GM18861 (cell line): ENCODE data around the gene TACR1.
"Not testable (repeated sequence)": the region's sequence is repeated elsewhere in the genome, so short reads cannot be mapped to it uniquely, and the experiment has no call there.

Experiments used
- ATAC-seq: cut with Tn5 transposase; IDR thresholded peaks from one replicate; pipeline ENCODE4 v1.9.1; 2021; ENCODE audit not compliant: unreplicated experiment

TACR1 gene

DNA sequence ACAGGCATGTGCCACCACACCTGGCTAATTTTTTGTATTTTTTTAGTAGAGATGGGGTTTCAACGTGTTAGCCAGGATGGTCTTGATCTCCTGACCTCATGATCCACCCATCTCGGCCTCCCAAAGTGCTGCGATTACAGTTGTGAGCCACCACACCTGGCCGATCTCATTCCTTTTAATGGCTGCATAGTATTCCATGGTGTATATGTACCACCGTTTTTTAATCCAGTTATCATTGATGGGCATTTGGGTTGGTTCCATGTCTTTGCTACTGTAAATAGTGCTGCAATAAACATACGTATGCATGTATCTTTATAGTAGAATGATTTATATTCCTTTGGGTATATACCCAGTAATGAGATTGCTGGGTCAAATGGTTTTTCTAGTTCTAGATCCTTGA, 51.4 kb downstream of the TACR1 start:
- ATAC-seq, result not testable (repeated sequence)

DNA sequence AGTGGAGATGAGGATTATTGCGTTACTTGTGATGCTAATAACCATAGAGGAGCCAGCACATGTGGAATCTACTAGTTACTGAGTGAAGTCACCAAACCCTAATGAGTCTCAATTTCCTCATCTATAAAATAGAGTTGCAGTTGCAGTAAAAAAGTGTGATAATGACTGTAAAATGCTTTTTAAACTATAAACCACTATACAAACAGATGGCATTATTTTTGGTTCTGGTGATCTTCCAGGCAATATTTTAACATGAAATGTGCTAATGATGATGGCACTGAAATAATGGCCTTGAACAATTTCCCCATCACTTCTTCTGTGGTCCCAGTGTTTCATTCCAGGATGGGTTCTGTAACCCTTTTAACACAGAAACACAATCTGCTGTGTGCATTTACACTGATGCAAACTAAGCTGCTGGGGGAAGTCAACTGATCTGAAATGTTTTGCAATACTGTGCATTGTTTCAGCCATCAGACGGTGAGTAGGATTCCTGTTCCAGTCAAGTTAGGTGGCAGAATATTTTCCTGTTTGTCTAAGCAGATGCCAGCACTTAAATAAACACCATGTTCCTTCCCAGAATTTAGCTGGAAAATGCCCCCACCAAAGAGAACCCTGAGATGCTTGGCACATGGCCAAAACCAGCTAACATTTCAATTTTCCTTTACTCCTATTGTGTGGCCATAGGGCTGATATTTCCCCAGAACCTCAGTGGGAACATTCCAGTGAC, 52.6 kb downstream of the TACR1 start:
- ATAC-seq, result no peak

DNA sequence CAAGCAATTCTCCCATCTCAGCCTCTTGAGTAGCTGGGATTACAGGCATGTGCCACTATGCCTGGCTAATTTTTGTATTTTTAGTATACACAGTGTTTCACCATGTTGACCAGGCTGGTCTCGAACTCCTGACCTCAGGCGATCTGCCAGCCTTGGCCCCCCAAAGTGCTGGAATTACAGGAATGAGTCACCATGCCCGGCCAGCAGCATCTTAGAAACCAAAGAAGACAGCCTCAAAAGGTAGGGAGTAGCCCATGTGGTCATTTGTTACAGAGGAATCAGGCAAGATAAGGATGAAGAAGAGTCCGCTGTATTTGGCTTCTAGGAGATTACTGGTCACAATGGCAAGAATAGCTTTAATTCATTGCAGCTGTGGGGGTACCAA, 53.1 kb downstream of the TACR1 start:
- not testable (repeated sequence) for ATAC-seq

DNA sequence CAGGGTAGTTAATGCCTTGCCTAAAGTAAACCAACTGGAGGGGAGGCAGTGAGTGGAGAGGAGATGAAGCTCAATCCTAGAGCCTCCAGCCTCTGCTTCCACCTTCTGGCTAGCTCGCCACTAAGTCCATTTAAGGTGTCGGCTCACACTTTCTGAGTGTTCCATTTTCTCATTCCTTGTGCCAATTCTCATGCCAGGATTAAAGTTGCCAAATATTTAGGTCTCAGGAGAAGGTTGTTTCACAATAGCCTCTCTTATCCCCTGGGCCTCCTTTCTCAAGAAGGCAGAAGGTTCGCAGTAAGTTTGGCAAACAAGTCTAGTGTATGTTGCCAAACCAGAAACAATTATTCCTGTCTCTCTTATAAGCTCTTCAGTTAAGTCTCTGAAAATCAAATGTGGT, 57.2 kb downstream of the TACR1 start:
- ATAC-seq, result no peak

DNA sequence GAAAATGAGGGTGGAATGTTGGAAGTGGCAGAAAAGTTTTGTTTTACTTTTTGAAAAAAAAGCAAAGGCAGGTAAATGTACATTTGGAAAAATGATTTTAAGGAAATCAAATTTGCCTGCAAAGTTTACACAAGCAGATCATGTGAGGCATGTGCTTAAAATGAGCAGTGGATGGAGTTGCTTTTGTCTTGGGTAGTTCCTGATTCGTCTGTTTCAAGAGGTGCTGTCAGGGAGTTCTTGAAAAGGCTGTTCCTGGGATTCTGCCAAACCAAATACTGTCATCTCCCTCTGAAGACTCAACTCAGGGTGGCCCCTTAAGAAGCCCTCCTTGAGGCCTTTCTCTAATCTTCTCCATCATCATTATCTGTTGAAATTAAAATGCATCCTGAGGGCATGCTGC, 59.0 kb downstream of the TACR1 start:
- ATAC-seq, result no peak

DNA sequence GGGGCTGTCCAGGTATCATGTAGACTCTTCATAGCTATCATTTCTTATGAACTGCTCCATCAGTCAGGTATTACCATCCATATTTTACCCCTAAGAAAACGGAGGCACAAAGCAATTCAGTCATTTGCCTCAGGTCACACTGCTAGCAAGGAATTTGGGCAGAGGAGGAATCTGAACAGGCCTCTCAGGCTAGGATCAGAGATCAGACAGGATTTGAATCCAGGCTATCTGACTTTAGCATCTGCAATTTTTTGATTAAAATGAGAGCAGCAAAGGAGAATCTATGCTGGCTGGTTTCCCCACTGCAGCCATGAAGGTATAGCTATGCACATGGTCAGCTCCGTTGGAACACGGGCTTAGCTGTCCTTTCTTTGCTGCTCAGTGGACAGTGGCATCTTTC, 60.1 kb downstream of the TACR1 start:
- no peak for ATAC-seq

DNA sequence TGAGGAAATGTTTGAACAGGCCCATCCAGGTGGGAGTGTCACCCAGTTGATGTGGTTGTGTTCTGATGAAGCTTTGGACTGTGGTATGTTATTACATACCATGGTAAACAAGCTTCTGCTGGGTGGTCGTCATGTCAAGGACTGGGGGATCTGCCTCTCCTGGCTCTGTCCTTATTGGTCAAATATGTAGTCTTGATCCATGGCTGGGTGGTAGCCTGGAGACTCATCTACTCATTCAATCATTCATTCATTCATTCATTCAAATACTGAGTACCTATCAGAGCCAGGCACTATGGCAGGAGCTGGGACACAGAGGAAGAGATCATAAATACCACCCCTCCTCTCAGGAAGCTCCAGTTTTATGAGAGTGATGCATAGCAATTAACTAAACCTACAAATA, 60.8 kb downstream of the TACR1 start:
- no peak for ATAC-seq

DNA sequence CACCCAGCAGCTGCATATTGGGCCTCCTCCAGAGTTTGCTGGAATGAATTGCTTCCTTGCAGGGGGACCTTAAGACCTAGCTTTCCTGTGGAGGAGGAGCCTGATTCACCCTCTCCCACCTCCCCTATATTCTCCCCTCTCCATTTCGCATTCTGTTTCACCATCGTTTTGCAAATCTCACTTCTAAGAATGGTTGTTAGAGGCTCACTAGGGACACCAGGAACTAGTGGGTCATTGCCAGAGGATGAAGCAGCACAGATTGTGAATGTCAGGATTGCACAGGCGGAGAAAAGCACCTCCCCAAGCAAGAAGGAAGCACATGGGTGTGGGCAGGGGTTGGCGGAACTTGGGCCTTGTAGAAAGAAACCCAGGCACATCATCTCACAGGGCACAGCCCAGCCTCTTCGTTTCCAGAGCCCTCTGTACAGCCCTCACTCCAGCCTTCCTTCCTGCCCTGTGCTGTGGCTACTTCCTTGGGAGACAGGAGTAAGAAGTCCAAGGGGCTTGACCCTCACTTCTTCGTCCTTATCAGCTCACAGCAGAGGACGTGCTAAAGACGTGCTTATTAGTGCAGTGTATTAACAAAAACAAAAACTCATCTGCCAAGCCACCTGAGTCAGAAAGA, 63.4 kb downstream of the TACR1 start:
- ATAC-seq, result no peak

DNA sequence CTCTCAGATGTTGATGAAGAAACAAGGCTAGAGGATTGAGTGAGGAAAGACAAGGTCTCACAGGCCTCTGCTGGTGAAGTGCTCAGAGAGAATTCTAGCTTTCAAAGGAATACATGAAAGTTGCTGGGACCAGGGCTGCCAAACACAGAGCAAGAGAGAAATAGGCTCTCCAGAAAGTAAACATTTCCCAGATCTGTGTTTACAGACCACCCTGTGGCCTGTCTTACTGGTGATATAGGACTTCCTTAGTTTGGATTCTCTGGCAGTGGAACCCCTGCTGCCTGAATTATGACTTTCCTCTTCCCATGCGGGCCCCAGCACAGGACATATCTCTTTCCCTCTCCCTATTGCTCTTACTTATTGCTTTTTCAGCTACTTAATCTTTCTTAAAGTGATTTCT, 64.5 kb downstream of the TACR1 start:
- no peak for ATAC-seq

DNA sequence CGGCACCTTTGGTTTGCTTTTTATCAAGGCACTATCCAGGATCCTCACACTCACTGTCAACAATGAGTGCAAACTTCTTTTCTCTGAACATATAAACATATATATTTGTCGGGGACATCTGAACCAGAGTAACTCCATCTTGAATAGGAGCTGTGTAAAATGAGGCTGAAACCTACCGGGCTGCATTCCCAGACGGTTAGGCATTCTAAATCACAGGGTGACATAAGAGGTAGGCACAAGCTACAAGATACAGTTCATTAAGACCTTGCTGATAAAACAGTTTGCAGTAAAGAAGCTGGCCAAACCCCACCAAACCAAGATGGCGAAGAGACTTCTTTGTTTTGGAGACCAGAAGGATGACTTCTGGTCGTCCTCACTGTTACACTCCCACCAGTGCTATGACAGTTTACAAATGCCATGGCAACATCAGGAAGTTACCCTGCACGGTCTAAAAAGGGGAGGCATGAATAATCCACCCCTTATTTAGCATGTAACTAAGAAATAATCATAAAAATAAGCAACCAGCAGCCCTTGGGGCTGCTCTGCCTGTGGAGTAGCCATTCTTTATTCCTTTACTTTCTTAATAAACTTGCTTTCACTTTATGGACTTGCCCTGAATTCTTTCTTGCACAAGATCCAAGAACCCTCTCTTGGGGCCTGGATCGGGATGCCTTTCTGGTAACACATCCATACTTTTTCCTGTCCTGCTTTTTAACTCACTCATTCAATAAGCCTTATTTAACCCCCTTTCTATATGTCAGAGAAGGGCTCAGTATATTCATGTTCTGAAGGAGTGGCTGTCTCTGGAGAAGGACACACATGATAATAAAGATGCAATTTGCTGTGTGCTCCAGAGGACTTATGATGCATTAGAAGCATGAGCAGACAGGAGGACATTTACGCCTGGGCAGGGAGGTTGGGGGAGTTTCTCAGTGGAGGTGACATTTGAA, 65.4 kb downstream of the TACR1 start:
- no peak for ATAC-seq

DNA sequence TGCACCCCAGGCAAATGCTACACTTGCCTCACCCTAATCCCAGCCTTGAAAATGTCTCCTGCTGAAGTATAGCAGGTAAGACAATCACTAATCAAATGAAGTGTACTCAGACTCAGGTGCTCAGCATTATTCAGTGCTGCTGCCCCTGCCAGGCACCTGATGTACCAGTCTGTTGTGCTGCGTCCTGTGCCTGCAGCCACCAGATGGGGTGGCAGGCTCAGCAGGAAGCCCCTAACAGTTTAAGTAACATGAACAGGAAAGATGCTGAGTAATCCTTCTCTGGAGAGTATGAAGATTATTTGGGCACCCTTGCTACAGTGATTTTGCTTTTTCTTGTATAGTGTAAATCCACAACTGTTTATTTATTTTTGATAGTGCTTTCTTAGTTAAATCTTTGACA, 69.1 kb downstream of the TACR1 start:
- no peak for ATAC-seq

DNA sequence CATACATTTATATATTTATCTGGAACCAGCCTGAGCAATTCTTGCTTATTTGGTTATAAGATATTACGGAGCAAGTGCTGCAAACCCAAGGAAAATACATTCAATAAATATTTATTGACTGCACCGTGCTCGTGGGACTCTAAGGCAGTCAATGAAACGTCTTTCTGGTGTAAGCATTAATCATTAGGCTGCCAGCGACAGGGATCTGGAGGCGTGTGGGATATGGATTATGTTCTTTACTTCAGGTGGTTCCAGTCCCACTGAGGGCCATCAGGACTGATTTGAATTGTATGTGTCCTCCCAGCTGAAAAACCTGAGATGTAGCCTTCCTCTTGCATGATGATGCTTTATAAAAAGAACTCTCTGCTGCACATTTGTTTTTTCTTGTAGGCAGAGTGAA, 75.4 kb downstream of the TACR1 start:
- ATAC-seq, result no peak

DNA sequence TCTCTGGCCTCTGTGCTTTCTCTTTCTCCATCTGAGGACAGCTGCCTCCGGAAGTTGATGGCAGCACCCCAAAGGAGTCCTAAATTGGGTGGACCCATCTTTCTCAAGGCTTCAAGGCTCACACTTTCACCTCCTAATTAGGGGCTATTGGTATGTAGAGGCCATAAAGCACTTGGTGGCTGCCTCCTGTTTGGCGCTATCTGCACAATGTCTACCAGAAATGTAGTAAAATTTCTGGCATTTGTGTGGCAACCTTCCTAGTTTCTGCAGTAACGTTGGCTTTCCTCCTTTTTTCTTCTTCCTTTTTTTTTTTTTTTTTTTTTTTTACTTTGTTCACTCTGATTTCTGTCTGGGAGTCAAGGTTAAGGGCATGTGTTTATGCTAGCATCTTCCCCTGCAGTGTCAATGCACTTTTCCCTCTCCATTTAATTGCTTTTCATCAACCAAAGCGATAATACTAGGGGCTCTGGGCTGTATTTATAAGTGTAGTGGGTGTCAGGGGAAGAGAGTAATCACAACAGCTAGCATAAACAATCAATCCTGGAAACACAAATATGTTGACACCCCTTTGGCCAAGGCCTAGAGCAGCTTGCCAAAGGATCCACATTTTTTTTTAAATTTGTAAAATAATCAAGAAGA, 86.0 kb downstream of the TACR1 start:
- no peak for ATAC-seq

DNA sequence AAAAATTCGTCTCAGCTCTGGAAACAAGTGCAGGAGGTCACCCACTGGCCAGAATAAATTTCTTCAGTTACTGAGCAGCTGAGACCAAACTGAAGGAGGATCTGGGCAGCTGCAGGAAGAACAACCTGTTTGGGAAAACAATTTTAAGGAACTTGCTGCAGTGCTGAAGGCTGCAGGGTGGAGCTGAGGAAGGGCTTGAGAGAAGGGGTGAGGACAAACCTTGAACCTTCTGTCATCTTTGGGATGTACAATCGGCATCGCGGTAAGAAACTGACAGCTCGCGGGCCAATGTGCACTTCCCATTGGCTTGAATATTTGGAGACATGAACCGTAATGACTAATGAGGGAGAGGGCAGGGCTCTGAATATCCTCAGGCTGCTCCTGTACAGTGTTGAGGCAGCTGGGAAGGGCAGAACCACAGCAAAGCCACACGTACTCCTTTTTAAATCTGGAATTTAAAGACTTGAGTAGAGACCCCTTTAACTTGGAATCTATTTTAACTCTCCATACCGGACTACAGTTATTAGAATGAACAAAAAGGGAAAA, 90.3 kb downstream of the TACR1 start:
- ATAC-seq, result no peak

DNA sequence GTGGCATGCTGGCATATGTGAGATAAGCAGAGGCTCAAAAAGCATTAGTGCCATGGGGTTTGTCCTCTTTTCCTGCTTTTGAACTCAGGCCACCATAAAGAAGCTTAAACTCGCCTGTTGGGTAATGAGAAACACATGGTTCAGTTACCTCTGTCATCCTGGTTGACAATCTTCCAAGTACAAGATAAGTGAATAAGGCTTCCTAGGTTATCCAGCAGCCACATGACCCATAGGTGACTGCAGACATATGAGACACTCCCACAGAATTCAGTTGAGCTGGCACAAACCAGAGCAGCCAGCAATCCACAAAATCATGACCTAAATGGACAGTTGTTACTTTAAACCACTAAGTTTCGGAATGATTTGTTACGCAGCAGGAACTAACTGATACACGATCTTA, 97.3 kb downstream of the TACR1 start:
- no peak for ATAC-seq

DNA sequence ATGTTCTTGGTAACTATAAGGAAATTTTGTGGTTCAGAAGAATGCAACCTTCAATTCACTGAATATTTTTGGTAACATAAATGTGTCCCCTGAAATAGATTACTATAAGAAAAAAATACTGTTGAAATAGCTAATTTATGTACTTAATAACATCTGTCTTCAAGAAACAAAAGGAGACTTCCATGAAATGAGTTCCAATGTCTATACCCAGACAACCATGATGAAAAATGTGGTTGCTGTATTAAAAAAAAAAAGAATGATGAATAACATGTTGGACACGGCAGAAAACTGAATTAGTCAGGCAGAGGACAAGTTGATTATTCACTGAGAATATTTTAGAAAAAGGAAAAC, 98.5 kb downstream of the TACR1 start:
- no peak for ATAC-seq

DNA sequence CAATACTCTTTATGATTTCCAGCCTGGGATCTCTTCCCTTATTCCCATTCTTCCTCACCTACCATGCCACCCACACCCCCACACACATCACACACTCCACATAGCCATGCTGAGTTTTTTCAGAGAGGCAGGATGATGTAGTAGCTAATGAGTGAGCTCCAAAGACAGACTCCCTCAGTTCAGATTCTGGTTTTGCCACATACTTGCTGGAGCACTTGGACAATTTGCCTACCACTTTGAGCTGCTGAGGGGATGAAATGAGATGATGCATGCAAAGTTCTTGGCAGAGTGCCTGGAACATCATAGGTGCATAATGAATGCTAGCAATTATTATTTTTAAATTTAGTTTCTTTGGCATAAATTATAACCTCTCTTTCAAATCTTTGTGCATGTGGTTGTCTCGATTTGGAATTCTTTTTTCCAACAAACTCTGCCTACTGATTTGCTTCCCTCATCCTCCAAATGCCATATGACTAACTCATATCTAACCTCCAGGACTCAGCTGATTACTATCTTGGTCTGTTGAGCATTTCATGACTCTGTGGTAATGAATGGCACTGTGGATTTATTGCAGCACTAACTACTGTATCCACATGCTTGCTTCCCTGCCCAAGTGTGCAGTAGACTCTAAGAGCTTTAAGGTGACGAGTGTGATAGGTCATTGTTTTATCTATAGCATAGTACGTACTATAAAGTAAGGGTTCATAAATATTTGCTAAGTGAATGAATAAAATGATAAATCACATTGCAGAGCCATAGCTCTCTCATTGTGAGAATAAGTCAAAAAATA, 99.1 kb downstream of the TACR1 start:
- ATAC-seq, result no peak

DNA sequence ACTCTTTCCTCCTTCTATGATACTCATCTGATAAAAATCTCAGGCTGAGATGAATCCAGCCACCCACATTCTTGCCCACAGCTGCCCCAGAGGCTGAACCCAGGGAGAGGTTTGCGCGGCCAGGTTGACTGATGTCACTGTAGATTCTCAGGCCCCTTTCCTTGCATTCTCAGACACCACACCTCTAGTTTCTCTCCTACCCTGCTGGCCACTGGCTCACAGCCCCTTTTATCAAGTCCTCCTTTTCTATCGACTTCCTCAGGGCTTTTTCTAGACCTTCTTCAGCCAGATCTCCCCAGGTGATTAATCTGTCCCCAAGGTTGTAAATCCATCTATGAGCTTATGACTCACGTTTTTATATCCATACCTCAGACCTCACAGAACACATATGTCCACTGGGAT, 99.8 kb downstream of the TACR1 start:
- no peak for ATAC-seq

DNA sequence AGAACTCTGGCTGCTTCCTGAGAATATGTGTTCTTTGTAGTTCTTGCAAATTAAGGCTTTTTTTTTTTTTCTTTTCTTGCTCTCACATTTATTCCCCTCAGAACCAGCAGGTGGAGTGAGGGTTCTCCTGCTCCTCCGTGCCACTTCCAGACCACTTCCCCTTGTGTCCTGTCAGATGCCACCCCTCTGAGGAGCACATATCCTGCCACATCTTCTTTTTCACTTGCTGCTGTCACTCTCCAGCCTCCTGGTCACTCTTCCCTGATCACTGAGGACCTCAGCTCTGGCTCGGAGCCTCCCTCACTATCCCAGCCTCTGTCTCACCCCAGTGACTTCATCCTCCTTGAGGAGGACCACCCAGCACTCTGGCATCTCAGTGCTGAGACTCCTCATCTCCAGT, 100.5 kb downstream of the TACR1 start:
- no peak for ATAC-seq

DNA sequence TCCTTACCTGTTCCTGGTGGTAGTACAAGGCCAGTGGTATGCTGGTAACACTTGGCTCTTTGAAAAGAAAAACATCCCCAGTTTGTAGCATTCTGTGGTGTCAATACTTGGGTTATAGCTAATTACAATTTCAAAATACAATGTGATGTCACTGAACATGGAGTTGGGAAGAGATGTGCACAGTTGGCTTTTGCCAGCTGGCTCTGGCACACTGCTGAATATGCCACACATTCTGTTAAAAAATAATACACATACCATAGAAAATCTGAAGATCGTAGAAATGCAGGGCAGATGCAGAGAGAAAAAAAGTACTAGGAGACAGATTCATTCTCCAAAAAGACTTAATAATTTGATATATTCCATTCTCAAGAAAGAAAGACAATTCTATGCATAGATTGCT, 101.5 kb downstream of the TACR1 start:
- no peak for ATAC-seq
